ENCODE results near the gene NPAS2. TPM values are rescaled to one million over a fixed set of nuclear protein-coding genes. Genes with fewer than 3 reads are reported as not detected.

Gene NPAS2
- total RNA-seq, 1 experiment from 2014 or later: 20.4 TPM

DNA sequence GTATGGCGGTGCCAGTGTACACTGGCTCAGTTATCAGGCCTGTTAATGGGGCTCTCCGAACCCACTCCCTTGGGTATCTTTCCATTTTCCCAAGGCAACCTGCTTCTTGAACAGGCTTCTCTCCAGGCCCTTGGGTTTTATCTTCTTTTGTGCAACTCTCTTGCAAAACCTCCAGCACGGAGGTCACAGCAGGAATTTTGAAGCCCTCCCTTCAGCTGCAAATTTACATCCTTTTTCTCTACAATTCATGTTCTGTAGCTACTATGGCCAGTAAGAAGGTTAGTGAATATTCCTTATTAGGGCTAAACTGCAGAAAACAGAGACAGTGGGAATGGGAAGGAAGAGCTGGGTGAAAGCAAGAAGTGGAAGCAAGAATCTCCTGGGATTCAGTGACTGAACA, 10.4 kb upstream of the NPAS2 start:
- Histone ChIP-seq H3K36me3 (ENCODE audit: control insufficient read depth in 1 of 2, insufficient read depth in 2 of 2, low read length in 2 of 2) (no peaks in the 10 kb centered on the region), H3K27me3 (ENCODE audit: insufficient read depth, low read length) (no peaks in the 10 kb centered on the region), H3K4me2 (ENCODE audit: low read length) (no peak overlapping the region), H4K20me1 (ENCODE audit: insufficient read depth) (no peaks in the 10 kb centered on the region), H3K9me2 (ENCODE audit: insufficient read depth) (no peaks in the 10 kb centered on the region), H2AFZ (ENCODE audit: low read depth, low read length, poor library complexity, severe bottlenecking) (no peak overlapping the region), H3K4me3 (replicated peaks in 1 of 2; ENCODE audit: low read depth in 1 of 2, low read length in 2 of 2) (no peak overlapping the region), H3K4me1 (ENCODE audit: control insufficient read depth in 1 of 2, insufficient read depth in 2 of 2, low read length in 2 of 2) (peaks cover 0 to 5% of the 10 kb centered on the region in 2 experiments; a peak in 2 of 4 replicates), H3K9ac (ENCODE audit: low read length) (no peak overlapping the region), H3K79me2 (ENCODE audit: insufficient read depth, low read length) (no peaks in the 10 kb centered on the region), H3K9me3 (ENCODE audit: control insufficient read depth in 1 of 2, insufficient read depth in 1 of 2, low read depth in 1 of 2, low read length in 2 of 2) (no peaks in the 10 kb centered on the region), H3K27ac (ENCODE audit: low read depth, low read length) (no peak overlapping the region)
- BruUV-seq (replicated peaks): no TSS peak
- DNase-seq (ENCODE audit: low read depth, low spot score) (no peak), ATAC-seq (no peak)
- POLR2A ChIA-PET: no interaction called here
- TF ChIP-seq EGR1 (IDR thresholded peaks at IDR 0.05; ENCODE audit: low read depth): no peak
- TF ChIP-seq, protein P1, sequence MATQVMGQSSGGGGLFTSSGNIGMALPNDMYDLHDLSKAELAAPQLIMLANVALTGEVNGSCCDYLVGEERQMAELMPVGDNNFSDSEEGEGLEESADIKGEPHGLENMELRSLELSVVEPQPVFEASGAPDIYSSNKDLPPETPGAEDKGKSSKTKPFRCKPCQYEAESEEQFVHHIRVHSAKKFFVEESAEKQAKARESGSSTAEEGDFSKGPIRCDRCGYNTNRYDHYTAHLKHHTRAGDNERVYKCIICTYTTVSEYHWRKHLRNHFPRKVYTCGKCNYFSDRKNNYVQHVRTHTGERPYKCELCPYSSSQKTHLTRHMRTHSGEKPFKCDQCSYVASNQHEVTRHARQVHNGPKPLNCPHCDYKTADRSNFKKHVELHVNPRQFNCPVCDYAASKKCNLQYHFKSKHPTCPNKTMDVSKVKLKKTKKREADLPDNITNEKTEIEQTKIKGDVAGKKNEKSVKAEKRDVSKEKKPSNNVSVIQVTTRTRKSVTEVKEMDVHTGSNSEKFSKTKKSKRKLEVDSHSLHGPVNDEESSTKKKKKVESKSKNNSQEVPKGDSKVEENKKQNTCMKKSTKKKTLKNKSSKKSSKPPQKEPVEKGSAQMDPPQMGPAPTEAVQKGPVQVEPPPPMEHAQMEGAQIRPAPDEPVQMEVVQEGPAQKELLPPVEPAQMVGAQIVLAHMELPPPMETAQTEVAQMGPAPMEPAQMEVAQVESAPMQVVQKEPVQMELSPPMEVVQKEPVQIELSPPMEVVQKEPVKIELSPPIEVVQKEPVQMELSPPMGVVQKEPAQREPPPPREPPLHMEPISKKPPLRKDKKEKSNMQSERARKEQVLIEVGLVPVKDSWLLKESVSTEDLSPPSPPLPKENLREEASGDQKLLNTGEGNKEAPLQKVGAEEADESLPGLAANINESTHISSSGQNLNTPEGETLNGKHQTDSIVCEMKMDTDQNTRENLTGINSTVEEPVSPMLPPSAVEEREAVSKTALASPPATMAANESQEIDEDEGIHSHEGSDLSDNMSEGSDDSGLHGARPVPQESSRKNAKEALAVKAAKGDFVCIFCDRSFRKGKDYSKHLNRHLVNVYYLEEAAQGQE (IDR thresholded peaks at IDR 0.05; ENCODE audit: low read depth): no peak
- no peak for TF ChIP-seq POLR2AphosphoS5 (IDR thresholded peaks at IDR 0.05; ENCODE audit: low read depth, low read length)
- no peak for TF ChIP-seq SRF (IDR thresholded peaks at IDR 0.05; ENCODE audit: low read depth)
- no peak for TF ChIP-seq ZNF274 (IDR thresholded peaks at IDR 0.05; ENCODE audit: low read depth, low read length)
- no peak for TF ChIP-seq POLR2A (IDR thresholded peaks at IDR 0.05; ENCODE audit: borderline replicate concordance, extremely low read depth, insufficient read depth, insufficient read length)
- TF ChIP-seq, protein P2, sequence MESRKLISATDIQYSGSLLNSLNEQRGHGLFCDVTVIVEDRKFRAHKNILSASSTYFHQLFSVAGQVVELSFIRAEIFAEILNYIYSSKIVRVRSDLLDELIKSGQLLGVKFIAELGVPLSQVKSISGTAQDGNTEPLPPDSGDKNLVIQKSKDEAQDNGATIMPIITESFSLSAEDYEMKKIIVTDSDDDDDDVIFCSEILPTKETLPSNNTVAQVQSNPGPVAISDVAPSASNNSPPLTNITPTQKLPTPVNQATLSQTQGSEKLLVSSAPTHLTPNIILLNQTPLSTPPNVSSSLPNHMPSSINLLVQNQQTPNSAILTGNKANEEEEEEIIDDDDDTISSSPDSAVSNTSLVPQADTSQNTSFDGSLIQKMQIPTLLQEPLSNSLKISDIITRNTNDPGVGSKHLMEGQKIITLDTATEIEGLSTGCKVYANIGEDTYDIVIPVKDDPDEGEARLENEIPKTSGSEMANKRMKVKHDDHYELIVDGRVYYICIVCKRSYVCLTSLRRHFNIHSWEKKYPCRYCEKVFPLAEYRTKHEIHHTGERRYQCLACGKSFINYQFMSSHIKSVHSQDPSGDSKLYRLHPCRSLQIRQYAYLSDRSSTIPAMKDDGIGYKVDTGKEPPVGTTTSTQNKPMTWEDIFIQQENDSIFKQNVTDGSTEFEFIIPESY (IDR thresholded peaks at IDR 0.05; ENCODE audit: extremely low read depth, insufficient replicate concordance, low read length): no peak
- TF ChIP-seq EZH2 (IDR thresholded peaks at IDR 0.05): no peak
- TF ChIP-seq SIN3A (IDR thresholded peaks at IDR 0.05; ENCODE audit: low read depth): no peak
- no peak for TF ChIP-seq JUND (IDR thresholded peaks at IDR 0.05)
- no peak for TF ChIP-seq YY1 (IDR thresholded peaks at IDR 0.05; ENCODE audit: extremely low read depth, insufficient replicate concordance, low read depth, low read length)
- no peak for TF ChIP-seq SP1 (IDR thresholded peaks at IDR 0.05; ENCODE audit: low read depth)
- TF ChIP-seq RAD21 (IDR thresholded peaks at IDR 0.05; ENCODE audit: low read depth): no peak
- TF ChIP-seq EZH2phosphoT487 (IDR thresholded peaks at IDR 0.05; ENCODE audit: borderline replicate concordance): no peak
- TF ChIP-seq ELF1 (IDR thresholded peaks at IDR 0.05; ENCODE audit: borderline replicate concordance, low read depth): no peak
- TF ChIP-seq, protein P3, sequence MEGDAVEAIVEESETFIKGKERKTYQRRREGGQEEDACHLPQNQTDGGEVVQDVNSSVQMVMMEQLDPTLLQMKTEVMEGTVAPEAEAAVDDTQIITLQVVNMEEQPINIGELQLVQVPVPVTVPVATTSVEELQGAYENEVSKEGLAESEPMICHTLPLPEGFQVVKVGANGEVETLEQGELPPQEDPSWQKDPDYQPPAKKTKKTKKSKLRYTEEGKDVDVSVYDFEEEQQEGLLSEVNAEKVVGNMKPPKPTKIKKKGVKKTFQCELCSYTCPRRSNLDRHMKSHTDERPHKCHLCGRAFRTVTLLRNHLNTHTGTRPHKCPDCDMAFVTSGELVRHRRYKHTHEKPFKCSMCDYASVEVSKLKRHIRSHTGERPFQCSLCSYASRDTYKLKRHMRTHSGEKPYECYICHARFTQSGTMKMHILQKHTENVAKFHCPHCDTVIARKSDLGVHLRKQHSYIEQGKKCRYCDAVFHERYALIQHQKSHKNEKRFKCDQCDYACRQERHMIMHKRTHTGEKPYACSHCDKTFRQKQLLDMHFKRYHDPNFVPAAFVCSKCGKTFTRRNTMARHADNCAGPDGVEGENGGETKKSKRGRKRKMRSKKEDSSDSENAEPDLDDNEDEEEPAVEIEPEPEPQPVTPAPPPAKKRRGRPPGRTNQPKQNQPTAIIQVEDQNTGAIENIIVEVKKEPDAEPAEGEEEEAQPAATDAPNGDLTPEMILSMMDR (IDR thresholded peaks at IDR 0.05 in 2 of 3, conservative IDR thresholded peaks at IDR 0.05 in 1 of 3; ENCODE audit: borderline replicate concordance in 1 of 3, insufficient read depth in 1 of 3, low read depth in 2 of 3, low read length in 2 of 3): no peak
- no peak for TF ChIP-seq ZFX (IDR thresholded peaks at IDR 0.05)
- TF ChIP-seq TCF7L2 (IDR thresholded peaks at IDR 0.05; ENCODE audit: borderline replicate concordance, extremely low read depth, insufficient read depth, insufficient read length): no peak
- no peak for TF ChIP-seq CBX3 (IDR thresholded peaks at IDR 0.05; ENCODE audit: low read depth)
- no peak for TF ChIP-seq FOSL1 (IDR thresholded peaks at IDR 0.05; ENCODE audit: low read depth)
- RAD21 ChIA-PET (ENCODE audit: low non-redundant PET in 1 of 2, low total read pairs in 2 of 2, uncharacterized antibody in 2 of 2, unreplicated experiment in 2 of 2): no interaction called here
- CTCF ChIA-PET: no interaction called here
- intact Hi-C loops (cut with micrococcal nuclease): no loop called here

Measured in HCT116 (cell line).